K562 (cell line): ENCODE results near the gene AGRP. TPM values are rescaled to one million over a fixed set of nuclear protein-coding genes. Genes with fewer than 3 reads are reported as not detected.

Source experiments
- ATAC-seq: fragments of 200-7000 bp; cut with Tn5 transposase; 3 replicates; pipeline ENCODE4 v1.9.1; 2020; ENCODE audit warnings: moderate library complexity
- BruUV-seq: library from RNA; stranded (reverse); fragments of 400-500 nt; replicated peaks from 2 replicates; lab custom pipeline; 2021; lab: Mats Ljungman, UMichigan
- CTCF ChIA-PET: fragments of 300-600 bp; formaldehyde crosslinking; extraction: SDS; loops from one replicate; lab custom pipeline; 2021; ENCODE audit warnings: low intra/inter-chr PET ratio; lab: Yijun Ruan, JAX
- POLR2A ChIA-PET: fragments of 300-600, 350-650 bp; sonication (Branson Sonifier 250); formaldehyde crosslinking; extraction: SDS; loops from one replicate; lab custom pipeline; 2021; ENCODE audit warnings: antibody characterized with exemption, inconsistent platforms; lab: Yijun Ruan, JAX
- DNase-seq, 4 experiments: peaks; one replicate each; pipeline versions ENCODE4 v3.0.0 to v3.0.0-alpha.2; 2011 to 2018; ENCODE audit warnings: low spot score in 3 of 4, mixed read lengths in 3 of 4; ENCODE audit errors: extremely low read depth in 1 of 4
- FAIRE-seq: peaks from 2 replicates; lab custom pipeline; 2011; peaks lifted over from hg19 to GRCh38; lab: Jason Lieb, UNC
- H2AFZ ChIP-seq: 2 replicates; pipeline ENCODE4 v1.6.0; 2011; ENCODE audit warnings: low read depth, low read length, control low read depth, inconsistent platforms
- H3K27ac ChIP-seq: fragments of 200-600 bp; 3 replicates; pipeline ENCODE4 v1.8.0; 2011; ENCODE audit warnings: low read depth, mild to moderate bottlenecking, control low read depth, inconsistent platforms, low read length, moderate library complexity, mixed read lengths; ENCODE audit errors: extremely low read depth
- H3K27me3 ChIP-seq, 2 experiments: fragments of 300-600 bp in 1 of 2; 2 replicates in 1 of 2; 3 replicates in 1 of 2; pipeline versions ENCODE4 v1.6.0 to v1.8.0; 2011; ENCODE audit warnings: inconsistent platforms in 2 of 2, low read length in 2 of 2, mild to moderate bottlenecking in 1 of 2, mixed read lengths in 1 of 2, moderate library complexity in 1 of 2; ENCODE audit not compliant: control insufficient read depth in 2 of 2, insufficient read depth in 2 of 2
- H3K36me3 ChIP-seq: fragments of 300-600 bp; 3 replicates; pipeline ENCODE4 v1.8.0; 2011; ENCODE audit warnings: mild to moderate bottlenecking, low read length, inconsistent platforms; ENCODE audit not compliant: control insufficient read depth, insufficient read depth
- H3K4me1 ChIP-seq, 2 experiments: fragments of 200-600 bp in 1 of 2; replicated peaks in 1 of 2; 2 replicates in 1 of 2; 3 replicates in 1 of 2; pipeline versions ENCODE4 v1.5.1 to v1.8.0; 2011; ENCODE audit warnings: inconsistent platforms in 2 of 2, low read length in 2 of 2, mild to moderate bottlenecking in 1 of 2, mixed read lengths in 1 of 2, moderate library complexity in 1 of 2; ENCODE audit not compliant: control insufficient read depth in 2 of 2, insufficient read depth in 2 of 2
- H3K4me2 ChIP-seq: 2 replicates; pipeline ENCODE4 v1.6.1; 2011; ENCODE audit warnings: low read length, control low read depth, inconsistent platforms, mixed read lengths; ENCODE audit not compliant: insufficient read depth
- H3K4me3 ChIP-seq: fragments of 200-600 bp; sonication (generic), shearing (Covaris generic); 2 replicates; pipeline ENCODE4 v1.5.1; 2016; ENCODE audit warnings: control low read depth, inconsistent platforms
- H3K79me2 ChIP-seq: fragments of 200-600 bp; 3 replicates; pipeline ENCODE4 v1.8.0; 2011; ENCODE audit warnings: low read length, inconsistent platforms; ENCODE audit not compliant: control insufficient read depth, insufficient read depth
- H3K9ac ChIP-seq, 2 experiments: 2 replicates each; pipeline versions ENCODE4 v1.6.0 to v1.6.1; 2011; ENCODE audit warnings: low read depth in 2 of 2, low read length in 2 of 2, control low read depth in 1 of 2, inconsistent platforms in 1 of 2, mild to moderate bottlenecking in 1 of 2, mixed read lengths in 1 of 2; ENCODE audit not compliant: insufficient read depth in 1 of 2
- H3K9me1 ChIP-seq: one replicate; pipeline ENCODE4 v1.6.0; 2011; ENCODE audit warnings: inconsistent platforms, mild to moderate bottlenecking, low read length, moderate library complexity; ENCODE audit not compliant: control insufficient read depth, insufficient read depth
- H3K9me3 ChIP-seq: replicated peaks from 2 replicates; pipeline ENCODE4 v1.5.1; 2011; ENCODE audit warnings: low read depth, low read length, inconsistent platforms; ENCODE audit not compliant: control insufficient read depth, insufficient read depth
- H4K20me1 ChIP-seq: replicated peaks from 2 replicates; pipeline ENCODE4 v1.6.1; 2011; ENCODE audit warnings: low read length, inconsistent platforms, mixed read lengths; ENCODE audit not compliant: control insufficient read depth, insufficient read depth
- E2F5 ChIP-seq: sonication (generic); formaldehyde crosslinking; IDR thresholded peaks from 2 replicates; pipeline ENCODE4 v1.8.0; 2022; ENCODE audit warnings: mild to moderate bottlenecking, missing genetic modification reagents
- MED1 ChIP-seq: sonication (generic); formaldehyde crosslinking; IDR thresholded peaks from 2 replicates; pipeline ENCODE4 v1.8.1; 2023; ENCODE audit warnings: missing genetic modification reagents, borderline replicate concordance
- MYC ChIP-seq, 2 experiments: fragments of 250-450 bp in 1 of 2; sonication (Bioruptor Pico) in 1 of 2; IDR thresholded peaks; 2 replicates each; pipeline versions ENCODE4 v1.5.1 to v1.6.1; 2012 to 2021; ENCODE audit warnings: low read depth in 2 of 2, borderline replicate concordance in 1 of 2, improper control_type of control experiment in 1 of 2, low read length in 1 of 2, mild to moderate bottlenecking in 1 of 2, moderate library complexity in 1 of 2
- RBFOX2 ChIP-seq: fragments of 200-400 bp; formaldehyde crosslinking; IDR thresholded peaks from 2 replicates; pipeline ENCODE4 v1.6.1; 2017; ENCODE audit warnings: low read depth, mild to moderate bottlenecking, low read length, moderate library complexity
- SRSF3 ChIP-seq: fragments of 200-400 bp; formaldehyde crosslinking; IDR thresholded peaks from 2 replicates; pipeline ENCODE4 v1.6.1; 2016; ENCODE audit warnings: mild to moderate bottlenecking, low read length, moderate library complexity; ENCODE audit not compliant: insufficient read depth
- TCF7 ChIP-seq: sonication (generic); IDR thresholded peaks from 2 replicates; pipeline ENCODE4 v1.6.1; 2016; ENCODE audit warnings: antibody characterized with exemption, borderline replicate concordance
- WGBS: fragments of 100-300 bp; shearing (Covaris generic); methylation state at CpG from one replicate; pipeline ENCODE4 v1.1.6; 2016; ENCODE audit warnings: low coverage, mixed read lengths; ENCODE audit not compliant: insufficient coverage; ENCODE audit errors: missing lambda C conversion rate; 5-methylcytosine and 5-hydroxymethylcytosine counted together
- in situ Hi-C: fragments of 300-500 bp; cut with MboI; formaldehyde crosslinking; loops from 4 replicates; pipeline ENCODE4 v1.15.0; 2018; ENCODE audit warnings: inconsistent platforms, mixed read lengths
- intact Hi-C: fragments of 100-400 bp; cut with micrococcal nuclease; formaldehyde crosslinking; loops from 2 replicates; pipeline ENCODE4 v1.14.2; 2022
- polyA plus RNA-seq, 8 experiments: library from polyadenylated mRNA; depleted of rRNA in 4 of 8; stranded (reverse) in 5 of 8; unstranded in 3 of 8; fragments of >200 nt; fragmentation: Nextera tagmentation in 2 of 8; fragmentation: Illumina TruSeq in 1 of 8; extraction: Ambion mirVana in 2 of 8; extraction: Trizol in 1 of 8; gene quantifications; 2 replicates each; pipeline versions ENCODE4 v1.2.1 to v1.2.3, GENCODE V29; 2011 to 2014; ENCODE audit warnings: inconsistent platforms in 1 of 8, missing spikeins in 1 of 8
- total RNA-seq, 7 experiments: library from RNA; depleted of rRNA in 6 of 7; stranded (reverse); fragments of >200 nt in 6 of 7; fragmentation: Illumina TruSeq in 2 of 7; extraction: Trizol in 2 of 7; gene quantifications; 2 replicates each; pipeline versions ENCODE4 v1.2.1 to v1.2.3, GENCODE V29; 2011 to 2021; ENCODE audit warnings: low replicate concordance in 1 of 7
- TF ChIP-seq, protein P1 (sequence below): fragments of 450-650 bp; formaldehyde crosslinking; conservative IDR thresholded peaks from 2 replicates; pipeline ENCODE4 v1.4.0; 2022; ENCODE audit warnings: mild to moderate bottlenecking, missing genetic modification characterization

AGRP gene
- total and polyA plus RNA-seq, 9 of the 15 experiments (the other 6 are each of a cell fraction or from before 2014, with no cell fraction given) = not detected

GRCh38 chr16:67458121-67458641 is 25.2 kb downstream of the AGRP start:
- Histone ChIP-seq H3K9me1 (peaks cover 21% of the 10 kb centered on the region), H3K9me3 (no peaks in the 10 kb centered on the region), H3K4me1 (peaks cover 26 to 46% of the 10 kb centered on the region in 2 experiments), H3K9ac (peak overlapping the region in 1 of 2 experiments; percentile 78; a peak in 2 of 4 replicates), H4K20me1 (peaks cover 37% of the 10 kb centered on the region), H2AFZ (no peak overlapping the region), H3K27me3 (no peaks in the 10 kb centered on the region), H3K36me3 (peaks cover 26% of the 10 kb centered on the region; the same call in 1 of the 3 replicates), H3K79me2 (peaks cover 35% of the 10 kb centered on the region), H3K4me2 (no peak overlapping the region), H3K27ac (no peak overlapping the region), H3K4me3 (no peak overlapping the region)
- in situ Hi-C loops (no loop called here), intact Hi-C loops (no loop called here)
- no peak for DNase-seq
- no peak for FAIRE-seq
- CTCF ChIA-PET = no interaction called here
- TF ChIP-seq, protein P1, sequence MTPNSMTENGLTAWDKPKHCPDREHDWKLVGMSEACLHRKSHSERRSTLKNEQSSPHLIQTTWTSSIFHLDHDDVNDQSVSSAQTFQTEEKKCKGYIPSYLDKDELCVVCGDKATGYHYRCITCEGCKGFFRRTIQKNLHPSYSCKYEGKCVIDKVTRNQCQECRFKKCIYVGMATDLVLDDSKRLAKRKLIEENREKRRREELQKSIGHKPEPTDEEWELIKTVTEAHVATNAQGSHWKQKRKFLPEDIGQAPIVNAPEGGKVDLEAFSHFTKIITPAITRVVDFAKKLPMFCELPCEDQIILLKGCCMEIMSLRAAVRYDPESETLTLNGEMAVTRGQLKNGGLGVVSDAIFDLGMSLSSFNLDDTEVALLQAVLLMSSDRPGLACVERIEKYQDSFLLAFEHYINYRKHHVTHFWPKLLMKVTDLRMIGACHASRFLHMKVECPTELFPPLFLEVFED (CRISPR knock-in tag) = no peak
- TF ChIP-seq MED1 (CRISPR knock-in tag) = no peak
- TF ChIP-seq TCF7 = no peak
- TF ChIP-seq MYC (IDR thresholded peaks at IDR 0.05; ENCODE audit: low read depth, low read length) = no peak
- no peak for TF ChIP-seq MYC (CRISPR knock-in tag; IDR thresholded peaks at IDR 0.05; ENCODE audit: borderline replicate concordance, low read depth)
- no peak for TF ChIP-seq E2F5
- TF ChIP-seq SRSF3 = no peak
- TF ChIP-seq RBFOX2 = no peak
- no TSS peak for BruUV-seq
- no peak for ATAC-seq
- 72% methylated on average over 5 of the region's 6 CpGs for WGBS
- POLR2A ChIA-PET = interaction anchor here (1.0 kb wide), 1 partner anchor 44 kb away, joined by 3 read pairs; no protein-coding TSS in a partner anchor
